Caco-2 (cell line): ENCODE data around the gene OR9K2. TPM values are rescaled to one million over a fixed set of nuclear protein-coding genes. Genes with fewer than 3 reads are reported as not detected.
"Not testable (repeated sequence)": the region's sequence is repeated elsewhere in the genome, so short reads cannot be mapped to it uniquely, and the experiment has no call there.

Source experiments
- BruUV-seq: library from RNA; stranded (reverse); fragments of 400-500 nt; replicated peaks from 2 replicates; lab custom pipeline; 2021; lab: Mats Ljungman, UMichigan
- CTCF ChIA-PET: fragments of 300-600 bp; sonication (Branson Sonifier 250); formaldehyde crosslinking; loops from one replicate; lab custom pipeline; 2022; ENCODE audit warnings: antibody characterized with exemption; lab: Charles Lee
- POLR2A ChIA-PET: fragments of 300-600 bp; sonication (Branson Sonifier 250); formaldehyde crosslinking; loops from one replicate; lab custom pipeline; 2022; ENCODE audit warnings: antibody characterized with exemption; lab: Charles Lee
- DNase-seq, 2 experiments: peaks; one replicate each; pipeline versions ENCODE4 v3.0.0 to v3.0.0-alpha.2; 2020 to 2022
- H3K27me3 ChIP-seq: replicated peaks from 2 replicates; pipeline ENCODE4 v1.6.0; 2011; ENCODE audit warnings: low read length; ENCODE audit not compliant: control insufficient read depth, insufficient read depth
- H3K36me3 ChIP-seq: 2 replicates; pipeline ENCODE4 v1.5.1; 2011; ENCODE audit warnings: low read length; ENCODE audit not compliant: control insufficient read depth, insufficient read depth
- H3K4me1 ChIP-seq: fragments of 250-450 bp; sonication (Bioruptor Pico); 2 replicates; pipeline ENCODE4 v1.5.1; 2020; ENCODE audit warnings: mild to moderate bottlenecking
- H3K4me3 ChIP-seq: 2 replicates; pipeline ENCODE4 v1.5.1; 2011; ENCODE audit warnings: low read depth, mild to moderate bottlenecking, control low read depth, low read length
- H3K9me3 ChIP-seq: fragments of 250-450 bp; sonication (Bioruptor Pico); 2 replicates; pipeline ENCODE4 v1.5.1; 2020; ENCODE audit warnings: mild to moderate bottlenecking, moderate library complexity
- H3K27ac Mint-ChIP-seq: one replicate; pipeline ENCODE4 v1.8.0; 2022; ENCODE audit warnings: mixed read lengths; ENCODE audit not compliant: unreplicated experiment
- H3K27me3 Mint-ChIP-seq: one replicate; pipeline ENCODE4 v1.8.0; 2022; ENCODE audit warnings: mixed read lengths; ENCODE audit not compliant: insufficient read depth, unreplicated experiment
- H3K36me3 Mint-ChIP-seq: one replicate; pipeline ENCODE4 v1.8.0; 2022; ENCODE audit warnings: mild to moderate bottlenecking, mixed read lengths; ENCODE audit not compliant: insufficient read depth, unreplicated experiment
- H3K4me1 Mint-ChIP-seq: one replicate; pipeline ENCODE4 v1.8.0; 2022; ENCODE audit warnings: low read depth, mixed read lengths; ENCODE audit not compliant: unreplicated experiment
- H3K4me3 Mint-ChIP-seq: one replicate; pipeline ENCODE4 v1.8.0; 2022; ENCODE audit warnings: mild to moderate bottlenecking, moderate library complexity, mixed read lengths; ENCODE audit not compliant: unreplicated experiment
- H3K9me3 Mint-ChIP-seq: one replicate; pipeline ENCODE4 v1.8.0; 2022; ENCODE audit warnings: mixed read lengths; ENCODE audit not compliant: unreplicated experiment
- CTCF ChIP-seq, 2 experiments: fragments of 200-600 bp in 1 of 2; IDR thresholded peaks; 1 replicate in 1 of 2; 2 replicates in 1 of 2; pipeline versions ENCODE4 v1.5.1 to v1.8.0; 2011 to 2022; ENCODE audit warnings: antibody characterized with exemption in 1 of 2, control low read depth in 1 of 2, inconsistent platforms in 1 of 2, low read depth in 1 of 2, low read length in 1 of 2, mild to moderate bottlenecking in 1 of 2, moderate library complexity in 1 of 2; ENCODE audit not compliant: insufficient read depth in 1 of 2, severe bottlenecking in 1 of 2, unreplicated experiment in 1 of 2
- intact Hi-C: fragments of 100-400 bp; cut with micrococcal nuclease; formaldehyde crosslinking; loops from one replicate; pipeline ENCODE4 v1.10.0; 2022; ENCODE audit not compliant: unreplicated experiment
- total RNA-seq: library from RNA; stranded (reverse); gene quantifications from 2 replicates; pipeline ENCODE4 v1.2.3, GENCODE V29; 2022

The OR9K2 gene
- total RNA-seq, 1 experiment from 2014 or later, result not detected

- ChIA-PET POLR2A (no interaction called here), CTCF (no interaction called here)
- Histone ChIP-seq H3K36me3 (no peaks in the 10 kb centered on the region), H3K9me3 (no peaks in the 10 kb centered on the region), H3K4me1 (no peaks in the 10 kb centered on the region), H3K27me3 (no peaks in the 10 kb centered on the region; the same call in 1 of the 2 replicates), H3K4me3 (no peak overlapping the region)
- BruUV-seq, result no TSS peak
- H3K4me3 Mint-ChIP-seq, result no peak overlapping the region
- no peaks in the 10 kb centered on the region for H3K4me1 Mint-ChIP-seq
- TF ChIP-seq CTCF (IDR thresholded peaks at IDR 0.05; ENCODE audit: insufficient read depth in 1 of 2, low read depth in 1 of 2, low read length in 1 of 2, severe bottlenecking in 1 of 2, unreplicated experiment in 1 of 2), result no peak
- H3K27me3 Mint-ChIP-seq, result peaks cover 4% of the 10 kb centered on the region
- no peaks in the 10 kb centered on the region for H3K36me3 Mint-ChIP-seq
- H3K9me3 Mint-ChIP-seq, result no peaks in the 10 kb centered on the region
- no peak overlapping the region for H3K27ac Mint-ChIP-seq
- DNase-seq, result no peak
- intact Hi-C loops, result loop anchor here (1.0 kb wide), 2 partner anchors 70 to 150 kb away; no protein-coding TSS in a partner anchor
Observed at GRCh38 chr12:55143566-55143870, 17.3 kb downstream of the OR9K2 start.

- H3K9me3 ChIP-seq, H3K36me3 ChIP-seq, H3K27ac Mint-ChIP-seq, H3K4me1 ChIP-seq, intact Hi-C loops, CTCF ChIA-PET, H3K9me3 Mint-ChIP-seq, POLR2A ChIA-PET, H3K4me1 Mint-ChIP-seq, BruUV-seq, H3K36me3 Mint-ChIP-seq, H3K27me3 ChIP-seq, H3K27me3 Mint-ChIP-seq: not testable (repeated sequence)
- peak overlapping the region; percentile 74 for H3K4me3 Mint-ChIP-seq
- peak; percentile 33 to 47 for DNase-seq
- peak overlapping the region; percentile 31 for H3K4me3 ChIP-seq
Observed at GRCh38 chr12:55167010-55167640, 40.9 kb downstream of the OR9K2 start.

- intact Hi-C loops, result no loop called here
- H3K36me3 ChIP-seq, result no peaks in the 10 kb centered on the region
- no peaks in the 10 kb centered on the region for H3K27me3 ChIP-seq
- Mint-ChIP-seq H3K27me3 (peaks cover 2% of the 10 kb centered on the region), H3K4me1 (no peaks in the 10 kb centered on the region), H3K9me3 (peaks cover 10% of the 10 kb centered on the region), H3K4me3 (no peak overlapping the region), H3K27ac (no peak overlapping the region), H3K36me3 (no peaks in the 10 kb centered on the region)
- TF ChIP-seq CTCF (IDR thresholded peaks at IDR 0.05; ENCODE audit: insufficient read depth in 1 of 2, low read depth in 1 of 2, low read length in 1 of 2, severe bottlenecking in 1 of 2, unreplicated experiment in 1 of 2), result no peak
- BruUV-seq, result no TSS peak
- no peak for DNase-seq
- no peak overlapping the region for H3K4me3 ChIP-seq
- ChIA-PET CTCF (no interaction called here), POLR2A (no interaction called here)
- H3K9me3 ChIP-seq, result no peaks in the 10 kb centered on the region
- no peaks in the 10 kb centered on the region for H3K4me1 ChIP-seq
Observed at GRCh38 chr12:55171445-55171844, 45.2 kb downstream of the OR9K2 start.

- H3K9me3 ChIP-seq, H3K27me3 ChIP-seq, H3K4me1 Mint-ChIP-seq, POLR2A ChIA-PET, H3K36me3 Mint-ChIP-seq, H3K4me3 Mint-ChIP-seq, H3K27ac Mint-ChIP-seq, H3K36me3 ChIP-seq, H3K4me3 ChIP-seq, H3K4me1 ChIP-seq, BruUV-seq, H3K27me3 Mint-ChIP-seq, DNase-seq, intact Hi-C loops, CTCF ChIA-PET: not testable (repeated sequence)
- peaks cover 10% of the 10 kb centered on the region for H3K9me3 Mint-ChIP-seq
Observed at GRCh38 chr12:55171846-55172245, 45.6 kb downstream of the OR9K2 start.
